Progenitor cell of endocrine pancreas (in vitro differentiated cells): Measurements from ENCODE around the gene MASP1. TPM values are rescaled to one million over a fixed set of nuclear protein-coding genes. Genes with fewer than 3 reads are reported as not detected.

Experiments used
- DNase-seq: peaks from one replicate; pipeline ENCODE4 v3.0.0; 2021; ENCODE audit warnings: low spot score; ENCODE audit not compliant: unreplicated experiment
- H3K27ac Mint-ChIP-seq: 2 replicates; pipeline ENCODE4 v1.8.0; 2021; ENCODE audit warnings: mild to moderate bottlenecking, moderate library complexity, mixed read lengths
- H3K27me3 Mint-ChIP-seq: 2 replicates; pipeline ENCODE4 v1.8.0; 2021; ENCODE audit warnings: mixed read lengths
- H3K36me3 Mint-ChIP-seq: 2 replicates; pipeline ENCODE4 v1.8.0; 2022; ENCODE audit warnings: mixed read lengths; ENCODE audit not compliant: insufficient read depth
- H3K4me1 Mint-ChIP-seq: 2 replicates; pipeline ENCODE4 v1.8.0; 2021; ENCODE audit warnings: low read depth, mixed read lengths
- H3K4me3 Mint-ChIP-seq: 2 replicates; pipeline ENCODE4 v1.8.0; 2021; ENCODE audit warnings: low read depth, mild to moderate bottlenecking, moderate library complexity, mixed read lengths
- H3K9me3 Mint-ChIP-seq: 2 replicates; pipeline ENCODE4 v1.8.0; 2021; ENCODE audit warnings: low read depth, mixed read lengths
- total RNA-seq: library from RNA; stranded (reverse); gene quantifications from 2 replicates; pipeline ENCODE4 v1.2.1, GENCODE V29; 2021
- TF ChIP-seq, protein P1 (sequence below): fragments of 200-600 bp; sonication (generic); IDR thresholded peaks from one replicate; pipeline ENCODE4 v1.5.0; 2021; ENCODE audit warnings: antibody characterized with exemption, mild to moderate bottlenecking; ENCODE audit not compliant: unreplicated experiment

The MASP1 gene
- total RNA-seq, 1 donor from 2014 or later = 0.60 TPM

DNA sequence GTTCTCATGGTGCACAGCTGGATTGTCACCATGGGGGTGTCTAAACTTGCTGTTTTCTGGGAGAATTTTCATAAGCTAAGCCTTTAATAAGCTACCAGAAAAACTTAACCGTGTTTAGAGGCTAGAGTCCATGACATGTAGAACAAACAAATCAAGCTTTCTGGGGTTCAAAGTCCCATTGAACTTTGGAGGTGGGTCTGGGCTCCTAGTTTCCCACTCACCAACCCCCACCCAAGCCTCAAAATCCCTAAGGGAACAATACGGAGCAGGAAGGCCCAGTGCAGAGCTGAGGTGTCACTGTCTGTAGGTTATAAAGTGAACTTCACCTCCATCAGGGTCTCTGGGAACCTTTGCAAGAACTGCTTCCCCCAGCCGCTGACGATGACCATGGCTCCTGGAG lies 68.7 kb downstream of the MASP1 start:
- no peak for DNase-seq
- Mint-ChIP-seq H3K36me3 (no peaks in the 10 kb centered on the region), H3K4me3 (no peak overlapping the region), H3K9me3 (no peaks in the 10 kb centered on the region), H3K4me1 (peaks cover 5% of the 10 kb centered on the region), H3K27ac (no peak overlapping the region), H3K27me3 (peaks cover 10% of the 10 kb centered on the region)
- TF ChIP-seq, protein P1, sequence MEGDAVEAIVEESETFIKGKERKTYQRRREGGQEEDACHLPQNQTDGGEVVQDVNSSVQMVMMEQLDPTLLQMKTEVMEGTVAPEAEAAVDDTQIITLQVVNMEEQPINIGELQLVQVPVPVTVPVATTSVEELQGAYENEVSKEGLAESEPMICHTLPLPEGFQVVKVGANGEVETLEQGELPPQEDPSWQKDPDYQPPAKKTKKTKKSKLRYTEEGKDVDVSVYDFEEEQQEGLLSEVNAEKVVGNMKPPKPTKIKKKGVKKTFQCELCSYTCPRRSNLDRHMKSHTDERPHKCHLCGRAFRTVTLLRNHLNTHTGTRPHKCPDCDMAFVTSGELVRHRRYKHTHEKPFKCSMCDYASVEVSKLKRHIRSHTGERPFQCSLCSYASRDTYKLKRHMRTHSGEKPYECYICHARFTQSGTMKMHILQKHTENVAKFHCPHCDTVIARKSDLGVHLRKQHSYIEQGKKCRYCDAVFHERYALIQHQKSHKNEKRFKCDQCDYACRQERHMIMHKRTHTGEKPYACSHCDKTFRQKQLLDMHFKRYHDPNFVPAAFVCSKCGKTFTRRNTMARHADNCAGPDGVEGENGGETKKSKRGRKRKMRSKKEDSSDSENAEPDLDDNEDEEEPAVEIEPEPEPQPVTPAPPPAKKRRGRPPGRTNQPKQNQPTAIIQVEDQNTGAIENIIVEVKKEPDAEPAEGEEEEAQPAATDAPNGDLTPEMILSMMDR = no peak

DNA sequence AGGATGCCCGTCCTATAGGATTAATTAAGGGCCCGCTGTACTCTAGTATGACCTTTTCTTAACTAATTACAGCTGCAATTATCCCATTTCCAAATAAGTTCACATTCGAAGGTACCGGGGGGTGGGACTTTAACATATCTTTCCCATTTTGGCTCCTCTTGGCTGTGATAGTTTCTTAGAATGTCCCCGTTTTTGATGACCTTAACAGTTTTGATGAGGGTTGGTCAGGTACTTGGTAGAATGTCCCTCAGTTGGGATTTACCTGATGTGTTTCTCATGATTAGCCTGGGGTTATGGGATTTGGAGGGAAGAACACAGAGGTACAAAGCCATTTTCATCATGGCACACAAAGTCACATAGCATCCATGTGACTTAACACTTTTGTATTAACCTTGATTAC lies 76.1 kb downstream of the MASP1 start:
- H3K4me1 Mint-ChIP-seq = peaks cover 9% of the 10 kb centered on the region

DNA sequence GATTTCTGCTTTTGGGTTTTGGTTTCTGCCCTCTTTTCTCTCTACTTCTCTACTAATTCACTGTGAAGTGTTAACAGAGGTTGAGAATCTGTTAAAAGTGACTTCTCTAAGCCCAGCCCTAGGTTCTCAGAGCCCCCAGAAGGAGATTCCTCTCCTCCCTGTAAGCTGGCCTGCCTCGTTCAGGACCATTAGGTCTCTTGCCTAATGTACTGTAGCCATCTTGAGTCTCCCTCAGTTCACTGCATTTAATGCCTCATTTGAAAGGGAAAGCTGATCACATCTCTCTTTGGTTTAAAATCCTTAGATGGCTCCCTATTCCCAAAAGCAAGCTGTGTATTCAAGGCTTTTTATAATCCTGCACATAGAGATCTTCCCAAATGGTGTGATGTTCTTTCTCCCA lies 77.9 kb downstream of the MASP1 start:
- no peaks in the 10 kb centered on the region for H3K36me3 Mint-ChIP-seq
- H3K4me1 Mint-ChIP-seq = peaks cover 14% of the 10 kb centered on the region
- TF ChIP-seq, protein P1 = no peak
- H3K27ac Mint-ChIP-seq = no peak overlapping the region
- H3K4me3 Mint-ChIP-seq = no peak overlapping the region
- DNase-seq = no peak
- peaks cover 52% of the 10 kb centered on the region for H3K27me3 Mint-ChIP-seq
- H3K9me3 Mint-ChIP-seq = peaks cover 4% of the 10 kb centered on the region

More for the DNA sequence above, 76.1 kb downstream of the MASP1 start:
- TF ChIP-seq, protein P1 = no peak
- Mint-ChIP-seq H3K27ac (no peak overlapping the region), H3K36me3 (no peaks in the 10 kb centered on the region), H3K9me3 (no peaks in the 10 kb centered on the region), H3K4me3 (no peak overlapping the region), H3K27me3 (peaks cover 56% of the 10 kb centered on the region)
- no peak for DNase-seq

DNA sequence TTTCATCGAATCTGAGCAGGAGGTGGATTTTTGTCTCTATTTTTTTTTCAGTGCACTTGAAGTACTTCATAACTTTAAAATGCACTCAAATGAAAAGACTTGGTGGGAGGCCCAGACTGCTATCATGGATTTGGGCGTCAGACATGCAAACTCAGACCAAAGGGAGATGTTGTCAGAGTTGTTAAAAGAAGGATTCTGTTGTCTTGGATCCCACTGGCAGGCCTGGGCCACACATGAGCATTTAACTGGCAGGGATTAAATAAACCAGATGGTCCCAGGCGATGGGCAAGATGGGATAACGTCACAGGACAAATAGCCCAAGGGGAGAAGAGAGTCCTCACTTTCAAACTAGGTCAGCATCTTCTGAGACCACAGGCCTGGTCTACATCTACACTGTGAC lies 78.8 kb downstream of the MASP1 start:
- TF ChIP-seq, protein P1 = no peak
- Mint-ChIP-seq H3K4me1 (peaks cover 14% of the 10 kb centered on the region), H3K27ac (no peak overlapping the region)

DNA sequence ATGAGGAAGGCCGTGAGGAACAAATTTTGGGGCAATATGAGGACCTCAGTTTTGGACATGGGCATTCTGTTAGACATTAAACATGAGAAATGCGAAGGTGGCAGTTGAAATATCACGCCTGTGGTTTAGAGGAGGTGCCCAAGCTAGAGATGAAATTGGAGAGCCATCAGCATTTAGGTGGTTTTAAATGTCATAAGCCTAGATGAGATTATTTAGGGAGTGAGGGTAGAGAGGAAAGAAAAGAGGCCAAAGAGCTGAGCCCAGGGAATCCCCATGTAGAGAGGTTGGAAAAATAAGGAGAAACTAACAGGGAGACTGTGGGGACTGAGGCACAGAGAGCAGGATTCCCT lies 79.4 kb downstream of the MASP1 start:
- Mint-ChIP-seq H3K36me3 (peaks cover 1% of the 10 kb centered on the region), H3K4me3 (no peak overlapping the region), H3K27me3 (peaks cover 50% of the 10 kb centered on the region), H3K9me3 (peaks cover 10% of the 10 kb centered on the region), H3K4me1 (peaks cover 14% of the 10 kb centered on the region), H3K27ac (no peak overlapping the region)
- TF ChIP-seq, protein P1 = no peak
- DNase-seq = no peak

More for the DNA sequence above, 78.8 kb downstream of the MASP1 start:
- Mint-ChIP-seq H3K4me3 (no peak overlapping the region), H3K36me3 (peaks cover 1% of the 10 kb centered on the region), H3K9me3 (peaks cover 8% of the 10 kb centered on the region), H3K27me3 (peaks cover 50% of the 10 kb centered on the region)
- DNase-seq = no peak
